G401.6 (cell line): Measurements from ENCODE around the gene VASP.
A peak's percentile ranks its signal among the peaks of the same experiment; 100 is the strongest.

ENCODE experiments used
- FAIRE-seq: peaks from 2 replicates; lab custom pipeline; 2012; peaks lifted over from hg19 to GRCh38; lab: Jason Lieb, UNC

VASP gene

DNA sequence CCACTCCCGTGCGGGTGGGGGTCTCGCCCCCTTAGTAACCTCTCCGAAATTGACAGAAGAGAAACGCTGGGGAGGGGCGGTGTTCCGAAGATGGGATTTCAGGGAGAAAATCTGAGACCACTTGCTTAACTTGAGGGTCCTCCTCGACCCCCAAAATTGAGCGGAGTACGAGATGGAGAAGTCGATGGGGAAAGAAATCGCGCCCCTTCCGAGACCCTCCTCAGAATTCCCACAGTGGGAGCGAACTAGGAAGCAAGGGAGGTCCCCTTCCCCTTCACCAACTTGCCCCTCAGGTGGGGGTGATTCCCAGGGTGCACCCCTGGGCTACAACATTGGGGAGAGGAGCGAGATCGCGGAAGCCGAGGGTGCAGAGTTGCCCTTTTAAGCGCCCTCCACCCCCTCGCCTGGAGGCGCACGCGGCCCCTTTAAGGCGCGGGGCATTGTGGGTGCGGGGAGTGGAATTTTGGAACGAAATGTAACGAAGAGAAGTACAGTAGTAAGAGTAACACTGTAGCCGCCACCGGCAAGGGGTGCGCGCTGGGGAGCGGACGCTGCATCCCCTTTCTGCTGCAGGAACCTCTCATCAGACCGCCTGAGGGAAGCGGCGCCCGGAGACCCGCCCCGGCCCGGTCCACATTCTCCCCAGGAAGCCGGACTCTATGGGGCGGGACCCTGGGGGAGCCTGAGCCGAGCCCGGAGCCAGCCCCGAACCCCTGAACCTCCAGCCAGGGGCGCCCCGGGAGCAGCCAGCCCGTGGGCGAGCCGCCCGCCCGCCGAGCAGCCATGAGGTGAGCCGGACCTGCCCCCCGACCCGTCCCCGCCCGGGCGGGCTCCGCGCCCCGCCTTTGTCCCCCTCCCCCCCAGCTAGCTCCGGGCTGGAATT is at the start of gene VASP:
Gene VASP, plus strand, starts transcription at position 491 of the 883 bp plus-strand sequence. Its CDS starts 293 bp downstream, at position 784.
- peak; percentile 44 for FAIRE-seq

GRCh38 chr19:45457776-45458175 is 49.5 kb upstream of the VASP start:
- FAIRE-seq = no peak

- FAIRE-seq = no peak
These were observed 46.4 kb upstream of the VASP start for GRCh38 chr19:45460807-45461347.

DNA sequence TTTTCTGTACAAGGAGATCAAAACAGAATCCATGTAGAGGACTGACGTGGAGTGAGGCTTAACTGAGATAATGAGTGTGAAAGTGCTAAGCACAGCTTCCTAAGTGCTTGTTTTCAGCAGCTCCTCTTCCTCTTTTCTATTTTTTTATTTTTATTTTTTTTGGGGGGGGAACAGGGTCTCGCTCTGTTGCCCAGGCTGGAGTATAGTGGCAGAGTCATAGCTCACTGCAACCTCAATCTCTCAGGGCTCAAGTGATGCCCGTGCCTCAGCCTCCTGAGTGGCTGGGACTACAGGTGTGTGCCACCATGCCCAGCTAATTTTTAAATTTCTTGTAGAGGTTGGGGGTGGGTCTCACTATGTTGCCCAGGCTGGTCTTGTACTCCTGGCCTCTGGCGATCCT is 45.1 kb upstream of the VASP start:
- FAIRE-seq = no peak

- no peak for FAIRE-seq
These were observed 44.0 kb upstream of the VASP start for GRCh38 chr19:45463241-45463640.

- no peak for FAIRE-seq
These were observed 43.0 kb upstream of the VASP start for GRCh38 chr19:45464274-45464673.

DNA sequence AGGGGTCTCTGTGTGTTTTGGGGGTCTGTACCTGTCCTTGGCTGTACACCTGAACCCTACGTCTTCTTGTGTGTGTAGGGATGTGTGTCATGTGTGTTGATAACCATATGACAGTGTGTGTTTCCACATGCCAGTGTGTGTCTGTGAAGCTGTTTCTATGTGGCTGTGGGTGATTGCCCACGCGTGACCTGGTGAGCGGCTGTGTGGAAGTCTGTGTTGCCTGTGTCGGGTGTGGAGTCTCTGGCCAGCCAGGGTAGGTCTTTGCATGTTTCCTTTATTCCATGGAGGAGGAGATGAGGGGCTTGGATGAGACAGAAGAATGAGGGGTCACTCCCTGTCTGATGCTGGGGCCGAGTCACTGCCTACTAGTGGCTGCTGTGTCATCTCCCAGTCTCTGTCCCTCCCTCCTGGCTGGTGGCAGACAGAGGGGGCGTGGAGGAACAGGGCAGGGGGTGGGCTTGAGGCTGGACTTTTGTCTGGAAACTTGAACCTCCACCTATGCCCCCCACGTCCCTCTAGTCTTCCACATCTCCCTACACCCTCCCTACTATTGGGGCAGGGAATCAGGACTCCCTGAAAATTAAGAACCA is 42.3 kb upstream of the VASP start:
- FAIRE-seq = no peak

DNA sequence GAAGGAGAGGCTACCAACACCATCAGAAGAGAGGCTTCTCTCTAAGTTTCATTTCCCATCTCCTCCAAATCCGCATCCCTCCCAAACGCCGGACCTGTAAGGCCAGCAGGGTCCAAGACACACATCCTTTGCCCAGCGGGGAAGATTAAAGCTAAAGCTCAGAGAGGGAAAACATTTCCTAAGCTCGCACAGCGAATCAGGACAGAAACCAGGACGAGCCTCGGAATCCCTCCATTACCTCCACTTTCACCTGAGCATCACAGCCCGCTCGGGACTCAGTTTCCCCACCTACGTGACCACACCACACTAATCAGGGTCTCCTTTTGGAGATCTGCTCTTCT is 40.2 kb upstream of the VASP start:
- FAIRE-seq = no peak

DNA sequence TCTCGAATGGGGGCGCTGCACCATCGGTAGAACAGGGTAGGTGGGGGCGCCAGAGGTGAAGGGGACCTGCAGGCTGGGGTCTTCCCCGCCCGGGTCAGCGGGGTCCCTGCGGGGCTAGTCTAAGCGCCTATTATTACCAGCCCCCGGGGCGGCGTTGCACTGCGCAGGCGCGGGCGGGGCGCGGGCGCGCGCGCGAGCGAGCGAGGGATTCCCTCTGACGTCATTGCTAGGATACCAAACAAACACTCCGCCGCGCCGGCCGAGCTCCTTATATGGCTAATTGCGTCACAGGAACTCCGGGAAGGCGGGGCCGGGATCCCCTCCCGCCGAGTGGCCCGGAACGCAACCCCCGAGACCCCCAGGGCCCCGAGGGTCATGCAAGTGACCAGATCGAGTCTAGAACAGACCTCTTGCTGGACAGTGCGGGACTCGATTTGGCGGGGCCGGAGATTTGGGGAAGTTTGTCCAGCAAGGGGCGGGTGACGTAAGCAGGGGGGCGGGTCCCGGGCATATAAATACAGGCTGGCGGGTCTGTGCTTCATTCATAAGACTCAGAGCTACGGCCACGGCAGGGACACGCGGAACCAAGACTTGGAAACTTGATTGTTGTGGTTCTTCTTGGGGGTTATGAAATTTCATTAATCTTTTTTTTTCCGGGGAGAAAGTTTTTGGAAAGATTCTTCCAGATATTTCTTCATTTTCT is 39.7 kb upstream of the VASP start, which contains the start of gene FOSB:
Gene FOSB, plus strand, starts transcription at position 541 of the 703 bp plus-strand sequence. CDS start 591 bp downstream, outside the sequence.
- no peak for FAIRE-seq

- no peak for FAIRE-seq
These were observed 39.1 kb upstream of the VASP start for GRCh38 chr19:45468159-45468651.

DNA sequence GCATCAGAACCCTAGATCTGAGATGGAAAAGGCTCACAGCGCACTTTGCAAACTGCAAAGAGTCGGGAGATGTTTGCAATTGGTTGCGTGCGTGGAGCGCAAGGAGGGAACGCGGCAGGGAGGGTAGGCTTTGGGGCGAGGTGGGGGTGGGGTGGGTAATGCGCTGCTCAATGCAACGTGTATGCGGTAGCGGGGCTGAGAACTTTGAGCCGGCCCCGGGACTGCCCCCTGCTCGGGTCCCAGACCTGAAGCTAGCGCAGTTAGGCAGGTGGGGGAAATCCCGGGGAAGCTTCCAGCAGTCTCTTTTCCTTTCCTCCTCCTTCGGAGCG is 38.5 kb upstream of the VASP start:
- no peak for FAIRE-seq

DNA sequence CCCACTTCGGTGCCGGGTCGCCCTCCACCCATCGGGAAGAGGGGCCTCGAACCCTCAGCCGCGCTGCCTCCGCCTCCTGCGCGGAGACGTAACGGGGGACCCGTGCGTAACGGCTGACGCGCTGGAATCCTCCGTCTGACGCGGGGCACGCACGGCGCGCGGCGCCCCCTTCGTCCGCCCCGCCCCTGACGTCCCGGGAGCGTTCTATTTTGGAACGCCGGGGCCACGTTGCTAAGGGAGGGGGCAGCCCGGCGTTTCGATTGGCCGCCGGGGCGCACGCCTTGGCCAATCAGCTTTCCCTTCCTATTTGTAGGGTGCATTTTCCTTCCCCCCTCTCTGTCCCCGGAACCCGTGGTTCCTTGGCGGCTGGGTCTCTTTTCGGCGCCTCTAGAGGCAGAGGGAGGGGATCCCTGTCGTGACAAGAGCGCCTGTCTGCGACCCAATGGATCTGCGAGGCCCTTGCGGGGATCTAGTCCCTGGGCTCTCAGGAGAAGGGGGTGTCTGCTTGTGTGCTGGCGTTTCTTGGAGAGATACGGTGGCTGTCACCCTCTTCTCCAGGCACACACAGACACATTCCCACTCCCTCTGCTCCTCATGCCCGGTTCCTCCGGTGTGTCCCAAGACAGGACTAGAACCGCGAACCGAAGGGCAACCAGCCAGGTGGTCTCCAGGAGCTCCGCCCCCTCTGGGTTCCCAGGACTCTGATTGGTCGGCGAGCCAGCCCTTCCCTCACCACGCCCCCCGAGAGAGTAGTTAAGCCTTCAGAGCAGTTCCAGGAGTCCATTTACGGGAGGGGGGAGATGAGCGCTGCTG is 37.9 kb upstream of the VASP start:
- FAIRE-seq = peak; percentile 97

- no peak for FAIRE-seq
These were observed 37.1 kb upstream of the VASP start for GRCh38 chr19:45469945-45470761.

DNA sequence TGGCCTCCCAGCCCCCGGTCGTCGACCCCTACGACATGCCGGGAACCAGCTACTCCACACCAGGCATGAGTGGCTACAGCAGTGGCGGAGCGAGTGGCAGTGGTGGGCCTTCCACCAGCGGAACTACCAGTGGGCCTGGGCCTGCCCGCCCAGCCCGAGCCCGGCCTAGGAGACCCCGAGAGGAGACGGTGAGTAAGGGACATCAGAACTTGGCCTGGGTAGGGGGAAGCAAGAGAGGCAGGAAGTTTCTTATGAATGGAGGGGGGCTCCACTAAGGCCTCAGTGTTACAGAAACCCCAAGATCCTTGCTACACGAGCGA is 36.6 kb upstream of the VASP start:
- FAIRE-seq = no peak

- FAIRE-seq = no peak
These were observed 36.0 kb upstream of the VASP start for GRCh38 chr19:45471111-45471930.

DNA sequence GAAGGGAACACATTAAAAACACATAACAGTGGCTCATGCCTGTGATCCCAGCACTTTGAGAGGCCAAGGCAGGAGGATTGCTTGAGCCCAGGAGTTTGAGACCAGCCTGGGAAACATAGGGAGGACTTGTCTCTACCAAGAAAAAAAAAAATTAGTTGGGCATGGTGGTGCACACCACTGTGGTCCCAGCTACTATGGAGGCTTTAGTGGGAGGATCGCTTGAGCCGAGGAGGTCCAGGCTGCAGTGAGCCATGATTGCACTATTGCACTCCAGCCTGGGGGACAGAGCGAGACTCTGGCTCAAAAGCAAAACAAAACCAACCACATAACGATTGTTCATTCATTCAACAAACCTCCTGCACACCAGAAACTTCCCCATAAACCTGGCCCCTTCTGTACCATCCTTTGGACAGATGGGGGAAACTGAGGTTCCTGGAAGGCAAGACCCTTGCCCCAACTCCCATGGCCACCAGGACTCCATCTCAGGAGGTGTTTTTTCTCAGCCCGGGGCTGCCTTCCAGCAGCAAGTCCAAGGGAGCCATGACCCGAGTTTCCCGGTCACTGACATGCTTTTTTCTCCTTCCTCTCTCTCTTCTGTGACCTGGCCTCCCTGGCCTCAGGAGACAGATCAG is 35.2 kb upstream of the VASP start:
- no peak for FAIRE-seq

DNA sequence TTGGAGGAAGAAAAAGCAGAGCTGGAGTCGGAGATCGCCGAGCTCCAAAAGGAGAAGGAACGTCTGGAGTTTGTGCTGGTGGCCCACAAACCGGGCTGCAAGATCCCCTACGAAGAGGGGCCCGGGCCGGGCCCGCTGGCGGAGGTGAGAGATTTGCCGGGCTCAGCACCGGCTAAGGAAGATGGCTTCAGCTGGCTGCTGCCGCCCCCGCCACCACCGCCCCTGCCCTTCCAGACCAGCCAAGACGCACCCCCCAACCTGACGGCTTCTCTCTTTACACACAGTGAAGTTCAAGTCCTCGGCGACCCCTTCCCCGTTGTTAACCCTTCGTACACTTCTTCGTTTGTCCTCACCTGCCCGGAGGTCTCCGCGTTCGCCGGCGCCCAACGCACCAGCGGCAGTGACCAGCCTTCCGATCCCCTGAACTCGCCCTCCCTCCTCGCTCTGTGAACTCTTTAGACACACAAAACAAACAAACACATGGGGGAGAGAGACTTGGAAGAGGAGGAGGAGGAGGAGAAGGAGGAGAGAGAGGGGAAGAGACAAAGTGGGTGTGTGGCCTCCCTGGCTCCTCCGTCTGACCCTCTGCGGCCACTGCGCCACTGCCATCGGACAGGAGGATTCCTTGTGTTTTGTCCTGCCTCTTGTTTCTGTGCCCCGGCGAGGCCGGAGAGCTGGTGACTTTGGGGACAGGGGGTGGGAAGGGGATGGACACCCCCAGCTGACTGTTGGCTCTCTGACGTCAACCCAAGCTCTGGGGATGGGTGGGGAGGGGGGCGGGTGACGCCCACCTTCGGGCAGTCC is 34.5 kb upstream of the VASP start:
- no peak for FAIRE-seq

DNA sequence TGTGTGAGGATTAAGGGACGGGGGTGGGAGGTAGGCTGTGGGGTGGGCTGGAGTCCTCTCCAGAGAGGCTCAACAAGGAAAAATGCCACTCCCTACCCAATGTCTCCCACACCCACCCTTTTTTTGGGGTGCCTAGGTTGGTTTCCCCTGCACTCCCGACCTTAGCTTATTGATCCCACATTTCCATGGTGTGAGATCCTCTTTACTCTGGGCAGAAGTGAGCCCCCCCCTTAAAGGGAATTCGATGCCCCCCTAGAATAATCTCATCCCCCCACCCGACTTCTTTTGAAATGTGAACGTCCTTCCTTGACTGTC is 34.0 kb upstream of the VASP start:
- no peak for FAIRE-seq
